UCSD-AML1 (cell line): ENCODE results near the gene ARPC3.
"Not testable (repeated sequence)": the region's sequence is repeated elsewhere in the genome, so short reads cannot be mapped to it uniquely, and the experiment has no call there.

ENCODE experiments used
- DNase-seq: peaks from one replicate; lab custom pipeline; 2025; ENCODE audit not compliant: unreplicated experiment; lab: John Stamatoyannopoulos, UW

Gene ARPC3

GRCh38 chr12:110449799-110450497 lies at the start of gene ARPC3:
Gene ARPC3, minus strand, starts transcription at chr12:110450337. Its CDS starts 77 bp downstream, at chr12:110450260.
- DNase-seq = peak; percentile 97

- no peak for DNase-seq
Measured at GRCh38 chr12:110498984-110499706, 49.0 kb upstream of the ARPC3 start.

- DNase-seq = no peak
Measured at GRCh38 chr12:110475426-110475825, 25.3 kb upstream of the ARPC3 start.

GRCh38 chr12:110468214-110469048 lies 18.3 kb upstream of the ARPC3 start, which contains the start of the genes FAM216A and GPN3:
Gene FAM216A, plus strand, starts transcription at chr12:110468845. Its CDS starts 31 bp downstream, at chr12:110468876.
Gene GPN3, minus strand, starts transcription at chr12:110468257. Its CDS starts 54 bp downstream, at chr12:110468203.
- peak; percentile 96 for DNase-seq

GRCh38 chr12:110467847-110468213 lies 17.7 kb upstream of the ARPC3 start:
- DNase-seq = no peak

GRCh38 chr12:110466791-110467190 lies 16.7 kb upstream of the ARPC3 start:
- no peak for DNase-seq

GRCh38 chr12:110465765-110466164 lies 15.6 kb upstream of the ARPC3 start:
- not testable (repeated sequence) for DNase-seq

GRCh38 chr12:110465024-110465423 lies 14.9 kb upstream of the ARPC3 start:
- no peak for DNase-seq

- not testable (repeated sequence) for DNase-seq
Measured at GRCh38 chr12:110461189-110461588, 11.1 kb upstream of the ARPC3 start.

GRCh38 chr12:110458756-110459155 lies 8.6 kb upstream of the ARPC3 start:
- DNase-seq = no peak

GRCh38 chr12:110453569-110454296 lies 3.6 kb upstream of the ARPC3 start:
- no peak for DNase-seq

- DNase-seq = no peak
Measured at GRCh38 chr12:110451263-110451662, 1.1 kb upstream of the ARPC3 start.

GRCh38 chr12:110444455-110444854 lies 5.7 kb downstream of the ARPC3 start:
- no peak for DNase-seq

- DNase-seq = no peak
Measured at GRCh38 chr12:110436231-110436630, 13.9 kb downstream of the ARPC3 start.

- no peak for DNase-seq
Measured at GRCh38 chr12:110431957-110432587, 18.1 kb downstream of the ARPC3 start.

GRCh38 chr12:110429676-110430075 lies 20.5 kb downstream of the ARPC3 start:
- DNase-seq = not testable (repeated sequence)

GRCh38 chr12:110426406-110426805 lies 23.7 kb downstream of the ARPC3 start:
- DNase-seq = no peak

GRCh38 chr12:110424237-110424636 lies 25.9 kb downstream of the ARPC3 start:
- DNase-seq = no peak

GRCh38 chr12:110421701-110422100 lies 28.4 kb downstream of the ARPC3 start:
- no peak for DNase-seq

GRCh38 chr12:110421159-110421661 lies 28.9 kb downstream of the ARPC3 start:
- DNase-seq = no peak
